WERI-Rb-1 (cell line): ENCODE results near the gene KRT9.

Experiments
- DNase-seq: peaks from one replicate; pipeline ENCODE4 v3.0.0-alpha.2; 2020
- H3K27ac ChIP-seq: fragments of 250-450 bp; sonication (Bioruptor Pico); 2 replicates; pipeline ENCODE4 v1.5.1; 2020; ENCODE audit warnings: mild to moderate bottlenecking, moderate library complexity
- H3K27me3 ChIP-seq: fragments of 250-450 bp; sonication (Bioruptor Pico); 2 replicates; pipeline ENCODE4 v1.5.1; 2021; ENCODE audit warnings: mild to moderate bottlenecking, low read depth, moderate library complexity; ENCODE audit not compliant: insufficient read depth, severe bottlenecking
- H3K36me3 ChIP-seq: fragments of 250-450 bp; sonication (Bioruptor Pico); 2 replicates; pipeline ENCODE4 v1.5.1; 2020; ENCODE audit warnings: mild to moderate bottlenecking, moderate library complexity
- H3K4me3 ChIP-seq: 2 replicates; pipeline ENCODE4 v1.5.1; 2011; ENCODE audit warnings: low read depth, mild to moderate bottlenecking, control low read depth, low read length
- H3K9me3 ChIP-seq: fragments of 250-450 bp; sonication (Bioruptor Pico); 2 replicates; pipeline ENCODE4 v1.5.1; 2021; ENCODE audit warnings: mild to moderate bottlenecking, moderate library complexity; ENCODE audit not compliant: severe bottlenecking
- CTCF ChIP-seq: IDR thresholded peaks from 2 replicates; pipeline ENCODE4 v1.5.1; 2011; ENCODE audit warnings: low read depth, mild to moderate bottlenecking, control low read depth, inconsistent platforms, low read length

KRT9 gene

DNA sequence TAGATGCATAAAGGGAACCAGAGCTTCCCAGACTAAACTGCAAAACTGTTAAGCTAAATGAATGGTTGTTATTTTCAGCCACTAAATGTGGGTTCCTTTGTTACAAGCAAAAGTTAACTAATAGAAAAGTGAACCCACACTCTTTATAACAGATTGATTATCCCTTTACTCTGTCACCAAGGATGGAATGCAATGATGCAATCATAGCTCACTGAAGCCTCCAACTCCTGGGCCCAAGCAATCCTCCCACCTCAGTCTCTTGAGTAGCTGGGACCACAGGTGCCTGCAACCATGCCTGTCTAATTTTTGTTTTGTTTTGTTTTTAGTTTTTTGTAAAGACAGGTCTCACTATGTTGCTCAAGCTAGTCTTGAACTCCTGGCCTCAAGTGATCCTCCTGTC is 6.5 kb downstream of the KRT9 start:
- H3K27ac ChIP-seq = no peak overlapping the region
- no peak for TF ChIP-seq CTCF
- no peaks in the 10 kb centered on the region for H3K27me3 ChIP-seq
- no peaks in the 10 kb centered on the region for H3K9me3 ChIP-seq
- DNase-seq = no peak
- no peaks in the 10 kb centered on the region for H3K36me3 ChIP-seq
- no peak overlapping the region for H3K4me3 ChIP-seq

DNA sequence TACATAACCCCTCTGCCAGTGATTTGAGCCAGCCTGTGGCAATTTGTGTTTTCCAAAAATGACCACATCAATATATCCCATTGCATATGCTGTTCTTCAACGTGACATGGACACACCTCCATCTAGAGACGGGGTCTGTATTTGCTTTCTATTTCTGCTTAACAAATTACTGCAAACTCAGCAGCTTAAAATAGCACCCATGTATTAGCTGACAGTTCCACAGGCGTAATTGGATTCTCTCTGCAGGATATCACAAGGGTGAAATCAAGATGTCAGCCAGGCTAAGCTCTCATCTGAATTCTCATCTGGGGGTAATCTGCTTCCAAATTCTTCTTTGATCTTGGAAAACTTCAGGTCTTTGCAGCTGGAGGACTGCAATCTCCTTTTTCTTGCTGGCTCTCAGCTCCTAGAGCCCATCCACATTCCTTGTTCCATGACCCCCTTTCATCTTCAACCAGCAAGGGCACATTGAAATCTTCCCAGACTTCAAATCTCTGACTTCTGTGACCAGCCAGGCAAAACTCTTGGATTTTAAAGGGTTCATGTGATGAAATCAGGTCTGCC is 8.2 kb downstream of the KRT9 start:
- TF ChIP-seq CTCF = no peak
- no peaks in the 10 kb centered on the region for H3K36me3 ChIP-seq
- no peak for DNase-seq
- no peak overlapping the region for H3K4me3 ChIP-seq
- H3K9me3 ChIP-seq = no peaks in the 10 kb centered on the region
- no peaks in the 10 kb centered on the region for H3K27me3 ChIP-seq
- H3K27ac ChIP-seq = no peak overlapping the region

GRCh38 chr17:41561554-41561953 is 10.3 kb downstream of the KRT9 start:
- Histone ChIP-seq H3K9me3 (no peaks in the 10 kb centered on the region), H3K27ac (no peak overlapping the region), H3K36me3 (no peaks in the 10 kb centered on the region), H3K27me3 (no peaks in the 10 kb centered on the region), H3K4me3 (no peak overlapping the region)
- no peak for DNase-seq
- no peak for TF ChIP-seq CTCF

DNA sequence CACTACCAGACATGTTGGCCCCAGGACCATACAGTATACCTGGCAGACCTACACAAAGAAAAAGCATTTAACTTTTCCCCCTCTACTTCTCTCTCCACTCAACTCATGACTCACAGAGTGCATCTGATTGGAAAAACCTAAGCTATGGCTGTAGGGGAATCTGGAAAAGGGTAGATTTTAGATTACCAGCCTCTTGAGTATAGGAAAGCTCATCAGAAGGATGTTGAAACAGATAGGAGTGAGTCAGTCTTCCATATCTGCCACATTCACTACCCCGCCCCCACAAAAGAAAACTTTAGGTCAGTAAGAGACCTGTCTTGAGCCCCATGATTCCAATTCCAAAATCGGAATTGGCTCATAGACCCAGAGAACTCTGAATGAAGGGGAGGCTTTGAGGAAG is 12.3 kb downstream of the KRT9 start:
- H3K27ac ChIP-seq = no peak overlapping the region
- H3K27me3 ChIP-seq = no peaks in the 10 kb centered on the region
- no peak for DNase-seq

GRCh38 chr17:41556931-41557330 is 14.9 kb downstream of the KRT9 start:
- no peaks in the 10 kb centered on the region for H3K27me3 ChIP-seq
- H3K9me3 ChIP-seq = no peaks in the 10 kb centered on the region
- H3K36me3 ChIP-seq = no peaks in the 10 kb centered on the region
- no peak overlapping the region for H3K27ac ChIP-seq
- no peak for DNase-seq
- H3K4me3 ChIP-seq = no peak overlapping the region
- TF ChIP-seq CTCF = no peak

More for the DNA sequence above, 12.3 kb downstream of the KRT9 start:
- TF ChIP-seq CTCF = no peak
- H3K4me3 ChIP-seq = no peak overlapping the region
- H3K36me3 ChIP-seq = no peaks in the 10 kb centered on the region
- H3K9me3 ChIP-seq = no peaks in the 10 kb centered on the region

DNA sequence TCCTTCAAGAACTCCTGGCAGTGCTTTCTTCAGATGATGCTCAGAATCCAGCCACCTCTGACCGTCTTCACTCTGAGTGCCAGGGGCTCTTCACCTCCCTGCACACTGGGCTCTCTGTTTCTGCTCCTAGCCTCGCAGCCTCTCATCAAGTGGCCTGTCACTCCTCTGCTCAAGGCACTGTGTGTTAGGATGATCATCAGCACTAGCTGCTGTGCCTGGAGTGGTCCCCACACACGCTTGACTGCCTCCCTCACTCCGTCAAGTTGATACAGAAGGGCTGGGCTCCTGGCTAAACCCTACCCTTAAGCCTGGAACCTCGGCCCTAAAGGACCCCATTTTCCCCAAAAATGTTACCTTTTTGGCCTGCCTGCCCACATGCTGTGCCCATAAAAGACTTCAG is 15.6 kb downstream of the KRT9 start:
- H3K27me3 ChIP-seq = no peaks in the 10 kb centered on the region
- TF ChIP-seq CTCF = no peak
- H3K9me3 ChIP-seq = no peaks in the 10 kb centered on the region
- no peaks in the 10 kb centered on the region for H3K36me3 ChIP-seq
- DNase-seq = no peak
- H3K4me3 ChIP-seq = no peak overlapping the region
- no peak overlapping the region for H3K27ac ChIP-seq
